Retinal pigment epithelial cell (primary cell): ENCODE measurements around the gene SLC25A11.

Source experiments
- DNase-seq: peaks from one replicate; pipeline ENCODE4 v3.0.0-alpha.2; 2010; ENCODE audit warnings: low read depth
- H3K4me3 ChIP-seq: 2 replicates; pipeline ENCODE4 v1.5.1; 2011; ENCODE audit warnings: mild to moderate bottlenecking, low read length, control low read depth, moderate library complexity
- CTCF ChIP-seq: conservative IDR thresholded peaks from 2 replicates; pipeline ENCODE4 v1.5.1; 2011; ENCODE audit warnings: low read depth, low read length, control low read depth, inconsistent platforms

SLC25A11 gene

DNA sequence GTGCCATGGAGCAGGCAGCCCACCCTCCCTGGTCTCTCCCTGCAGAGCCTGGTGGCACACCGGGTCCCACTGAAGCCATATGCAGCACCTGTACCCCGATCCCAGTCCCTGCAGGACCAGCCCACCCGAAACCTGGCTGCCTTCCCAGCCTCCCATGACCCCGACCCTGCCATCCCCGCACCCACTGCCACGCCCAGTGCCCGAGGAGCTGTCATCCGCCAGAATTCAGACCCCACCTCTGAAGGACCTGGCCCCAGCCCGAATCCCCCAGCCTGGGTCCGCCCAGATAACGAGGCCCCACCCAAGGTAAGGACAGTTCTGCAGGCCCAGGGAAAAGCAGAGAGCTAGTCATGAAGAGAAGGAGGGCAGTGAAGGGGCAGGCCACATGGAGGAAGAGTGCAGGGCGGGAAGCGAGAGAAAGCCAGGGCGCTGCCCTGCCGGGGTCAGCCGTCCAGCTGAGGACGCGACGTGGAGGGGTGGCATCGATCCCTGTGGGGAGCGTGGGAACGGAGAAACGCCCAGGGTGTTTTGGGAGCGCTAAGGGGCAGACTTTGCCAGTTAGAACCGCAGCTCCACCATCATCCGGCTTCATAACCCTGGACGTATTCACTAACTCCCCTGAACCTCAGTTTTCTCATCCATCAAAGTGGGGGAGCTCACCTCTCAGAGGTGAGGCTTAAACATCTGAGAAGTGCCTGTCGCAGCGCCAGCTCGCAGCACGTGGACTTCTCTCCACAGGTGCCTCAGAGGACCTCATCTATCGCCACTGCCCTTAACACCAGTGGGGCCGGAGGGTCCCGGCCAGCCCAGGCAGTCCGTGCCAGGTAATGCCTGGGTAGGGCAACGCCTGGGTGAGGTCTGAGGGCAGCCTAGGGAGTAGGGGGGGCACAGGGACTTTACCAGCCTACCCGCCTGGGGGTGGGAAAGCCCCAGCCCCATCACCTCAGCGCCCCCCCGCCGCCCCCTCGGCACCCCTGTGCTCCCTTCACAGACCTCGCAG is 48.1 kb downstream of the SLC25A11 start:
- no peak for TF ChIP-seq CTCF
- DNase-seq = no peak
- no peak overlapping the region for H3K4me3 ChIP-seq

DNA sequence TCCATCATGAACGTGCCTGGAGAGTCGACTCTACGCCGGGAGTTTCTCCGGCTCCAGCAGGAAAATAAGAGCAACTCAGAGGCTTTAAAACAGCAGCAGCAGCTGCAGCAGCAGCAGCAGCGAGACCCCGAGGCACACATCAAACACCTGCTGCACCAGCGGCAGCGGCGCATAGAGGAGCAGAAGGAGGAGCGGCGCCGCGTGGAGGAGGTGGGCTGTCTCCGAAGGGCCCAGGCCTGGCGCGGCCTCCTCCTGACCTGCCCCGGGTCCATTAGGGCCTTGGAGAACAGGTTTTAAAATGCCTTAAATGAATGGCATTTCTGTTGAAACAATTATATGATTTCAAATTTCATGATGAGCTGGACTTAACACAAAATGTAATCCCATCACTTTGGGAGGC is 52.3 kb downstream of the SLC25A11 start:
- no peak for TF ChIP-seq CTCF

More for the DNA sequence above, 52.3 kb downstream of the SLC25A11 start:
- DNase-seq = no peak
- no peak overlapping the region for H3K4me3 ChIP-seq
